ENCODE data around the gene ANKS1B. TPM values are rescaled to one million over a fixed set of nuclear protein-coding genes. Genes with fewer than 3 reads are reported as not detected.

ANKS1B gene
- total RNA-seq, 1 experiment from 2014 or later, result 18.8 TPM

DNA sequence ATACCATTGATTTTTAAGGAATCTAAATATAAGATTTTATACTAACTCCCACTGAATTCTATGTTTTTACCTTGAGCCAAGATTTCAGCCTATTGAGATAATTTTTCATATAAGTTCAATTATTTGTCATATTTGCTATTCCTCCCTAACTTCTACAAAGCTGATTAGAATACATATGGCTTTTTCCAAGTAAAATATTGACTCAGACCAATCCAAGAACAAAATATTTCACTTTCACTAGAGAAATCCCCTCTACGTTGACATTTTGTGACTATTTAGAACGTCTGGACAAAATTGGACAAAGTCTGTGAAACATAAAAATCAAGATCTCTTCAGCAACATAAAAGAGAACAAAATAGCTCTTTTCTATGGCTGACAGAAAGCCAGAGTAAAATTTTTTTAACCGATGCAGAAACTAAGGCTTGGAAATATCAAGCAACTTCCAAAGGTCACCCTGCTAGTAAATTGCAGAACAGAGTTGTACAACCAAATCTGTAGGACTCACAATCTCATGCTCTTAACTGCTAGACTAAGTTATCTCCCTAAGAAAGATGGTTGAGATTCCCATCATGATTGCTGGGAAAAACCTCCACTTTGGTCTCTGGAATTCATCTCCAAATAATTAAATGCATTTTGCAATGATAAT is 219.1 kb downstream of the ANKS1B start:
- no TSS peak for BruUV-seq (replicated peaks)
- intact Hi-C loops (cut with micrococcal nuclease), result no loop called here
- no peak for DNase-seq (ENCODE audit: unreplicated experiment)
- Mint-ChIP-seq H3K4me3 (ENCODE audit: unreplicated experiment) (no peak overlapping the region), H3K9me3 (ENCODE audit: unreplicated experiment) (no peaks in the 10 kb centered on the region), H3K4me1 (ENCODE audit: insufficient read depth, unreplicated experiment) (peaks cover 5% of the 10 kb centered on the region), H3K36me3 (ENCODE audit: insufficient read depth, unreplicated experiment) (no peaks in the 10 kb centered on the region), H3K27me3 (ENCODE audit: insufficient read depth, unreplicated experiment) (no peaks in the 10 kb centered on the region), H3K27ac (ENCODE audit: low read depth, unreplicated experiment) (no peak overlapping the region)
- ChIA-PET POLR2A (no interaction called here), CTCF (interaction anchor here (0.6 to 4.5 kb wide), 3 partner anchors 16 to 722 kb away, joined by 3 to 29 read pairs (median 3); no protein-coding TSS in a partner anchor)
- TF ChIP-seq, protein P1, sequence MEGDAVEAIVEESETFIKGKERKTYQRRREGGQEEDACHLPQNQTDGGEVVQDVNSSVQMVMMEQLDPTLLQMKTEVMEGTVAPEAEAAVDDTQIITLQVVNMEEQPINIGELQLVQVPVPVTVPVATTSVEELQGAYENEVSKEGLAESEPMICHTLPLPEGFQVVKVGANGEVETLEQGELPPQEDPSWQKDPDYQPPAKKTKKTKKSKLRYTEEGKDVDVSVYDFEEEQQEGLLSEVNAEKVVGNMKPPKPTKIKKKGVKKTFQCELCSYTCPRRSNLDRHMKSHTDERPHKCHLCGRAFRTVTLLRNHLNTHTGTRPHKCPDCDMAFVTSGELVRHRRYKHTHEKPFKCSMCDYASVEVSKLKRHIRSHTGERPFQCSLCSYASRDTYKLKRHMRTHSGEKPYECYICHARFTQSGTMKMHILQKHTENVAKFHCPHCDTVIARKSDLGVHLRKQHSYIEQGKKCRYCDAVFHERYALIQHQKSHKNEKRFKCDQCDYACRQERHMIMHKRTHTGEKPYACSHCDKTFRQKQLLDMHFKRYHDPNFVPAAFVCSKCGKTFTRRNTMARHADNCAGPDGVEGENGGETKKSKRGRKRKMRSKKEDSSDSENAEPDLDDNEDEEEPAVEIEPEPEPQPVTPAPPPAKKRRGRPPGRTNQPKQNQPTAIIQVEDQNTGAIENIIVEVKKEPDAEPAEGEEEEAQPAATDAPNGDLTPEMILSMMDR (IDR thresholded peaks at IDR 0.05; ENCODE audit: unreplicated experiment), result no peak

DNA sequence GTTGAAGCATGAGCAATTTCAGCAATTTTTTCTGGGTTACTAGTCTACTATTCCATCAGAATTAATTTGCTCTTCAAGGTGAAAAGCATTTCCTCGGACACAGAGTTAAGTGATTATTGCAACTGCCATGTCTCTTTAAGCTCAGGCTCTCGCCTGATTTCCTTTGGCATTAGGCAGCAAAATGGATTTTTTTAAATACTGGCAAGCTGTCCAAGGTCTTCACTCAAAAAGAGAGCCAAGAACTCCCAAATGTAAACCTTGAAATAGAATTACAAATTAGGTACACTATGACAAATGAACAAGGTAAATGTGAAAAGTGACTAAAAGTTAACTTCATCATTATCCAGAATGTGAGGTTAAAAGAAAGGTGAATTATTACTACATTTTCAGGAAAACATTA is 225.3 kb downstream of the ANKS1B start:
- DNase-seq (ENCODE audit: unreplicated experiment), result no peak
- TF ChIP-seq, protein P1 (IDR thresholded peaks at IDR 0.05; ENCODE audit: unreplicated experiment), result no peak
- H3K4me1 Mint-ChIP-seq (ENCODE audit: insufficient read depth, unreplicated experiment), result peaks cover 5% of the 10 kb centered on the region
- H3K4me3 Mint-ChIP-seq (ENCODE audit: unreplicated experiment), result no peak overlapping the region
- no peaks in the 10 kb centered on the region for H3K9me3 Mint-ChIP-seq (ENCODE audit: unreplicated experiment)
- intact Hi-C loops (cut with micrococcal nuclease), result no loop called here
- H3K27me3 Mint-ChIP-seq (ENCODE audit: insufficient read depth, unreplicated experiment), result no peaks in the 10 kb centered on the region
- no peaks in the 10 kb centered on the region for H3K36me3 Mint-ChIP-seq (ENCODE audit: insufficient read depth, unreplicated experiment)
- POLR2A ChIA-PET, result no interaction called here
- no TSS peak for BruUV-seq (replicated peaks)
- CTCF ChIA-PET, result interaction anchor here (0.7 to 1.5 kb wide), 4 partner anchors 188 to 716 kb away, joined by 3 to 4 read pairs (median 4); no protein-coding TSS in a partner anchor
- H3K27ac Mint-ChIP-seq (ENCODE audit: low read depth, unreplicated experiment), result no peak overlapping the region

DNA sequence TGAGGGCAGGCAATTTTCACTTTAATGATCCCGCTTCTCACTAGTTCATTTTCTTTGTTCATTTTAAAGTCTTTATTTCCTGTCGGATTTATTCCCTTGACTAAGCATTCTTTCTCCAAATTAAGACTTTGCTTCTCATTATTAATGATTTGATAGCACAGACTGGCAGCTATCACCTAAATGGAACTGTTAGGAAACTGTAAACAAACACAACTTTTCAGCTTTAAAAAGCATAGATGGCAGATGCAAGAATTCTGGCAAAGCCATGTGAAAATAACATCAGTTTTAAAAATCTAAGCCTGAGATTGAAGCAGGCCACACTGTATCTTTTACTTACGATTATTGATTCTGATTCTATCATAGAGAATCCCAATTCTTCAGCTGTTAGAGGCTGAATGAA is 225.7 kb downstream of the ANKS1B start:
- H3K27me3 Mint-ChIP-seq (ENCODE audit: insufficient read depth, unreplicated experiment), result no peaks in the 10 kb centered on the region
- no peak for DNase-seq (ENCODE audit: unreplicated experiment)
- peaks cover 5% of the 10 kb centered on the region for H3K4me1 Mint-ChIP-seq (ENCODE audit: insufficient read depth, unreplicated experiment)
- intact Hi-C loops (cut with micrococcal nuclease), result no loop called here
- H3K9me3 Mint-ChIP-seq (ENCODE audit: unreplicated experiment), result no peaks in the 10 kb centered on the region
- H3K4me3 Mint-ChIP-seq (ENCODE audit: unreplicated experiment), result no peak overlapping the region
- ChIA-PET POLR2A (no interaction called here), CTCF (interaction anchor here (0.7 to 1.5 kb wide), 4 partner anchors 187 to 715 kb away, joined by 3 to 4 read pairs (median 4); no protein-coding TSS in a partner anchor)
- BruUV-seq (replicated peaks), result no TSS peak
- no peak overlapping the region for H3K27ac Mint-ChIP-seq (ENCODE audit: low read depth, unreplicated experiment)
- TF ChIP-seq, protein P1 (IDR thresholded peaks at IDR 0.05; ENCODE audit: unreplicated experiment), result no peak
- no peaks in the 10 kb centered on the region for H3K36me3 Mint-ChIP-seq (ENCODE audit: insufficient read depth, unreplicated experiment)

DNA sequence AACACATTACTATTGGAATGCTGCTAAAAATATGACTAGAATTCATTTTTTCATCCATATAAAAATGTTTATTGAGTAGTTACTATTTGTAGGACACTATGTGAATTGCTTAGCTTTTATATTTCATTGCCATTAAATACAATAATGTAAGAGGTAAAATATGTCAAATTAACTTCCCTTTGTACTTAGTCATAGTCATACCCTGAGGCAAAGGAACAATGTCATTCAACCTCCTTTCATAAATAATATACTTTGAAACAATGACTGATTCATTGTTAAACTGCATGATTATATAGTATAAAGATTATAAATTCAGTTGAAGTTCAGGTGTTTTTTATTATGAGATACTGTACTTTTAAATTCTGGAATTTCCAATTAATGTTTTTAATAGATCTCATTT is 232.0 kb downstream of the ANKS1B start:
- ChIA-PET CTCF (interaction anchor here (0.6 to 1.3 kb wide), 7 partner anchors 11 to 709 kb away, joined by 3 to 6 read pairs (median 4); no protein-coding TSS in a partner anchor), POLR2A (interaction anchor here (0.6 kb wide), 1 partner anchor 715 kb away, joined by 3 read pairs; no protein-coding TSS in a partner anchor)
- Mint-ChIP-seq H3K4me3 (ENCODE audit: unreplicated experiment) (no peak overlapping the region), H3K36me3 (ENCODE audit: insufficient read depth, unreplicated experiment) (no peaks in the 10 kb centered on the region), H3K27me3 (ENCODE audit: insufficient read depth, unreplicated experiment) (no peaks in the 10 kb centered on the region), H3K4me1 (ENCODE audit: insufficient read depth, unreplicated experiment) (peaks cover 11% of the 10 kb centered on the region), H3K27ac (ENCODE audit: low read depth, unreplicated experiment) (no peak overlapping the region), H3K9me3 (ENCODE audit: unreplicated experiment) (no peaks in the 10 kb centered on the region)
- TF ChIP-seq, protein P1 (IDR thresholded peaks at IDR 0.05; ENCODE audit: unreplicated experiment), result no peak
- BruUV-seq (replicated peaks), result no TSS peak
- intact Hi-C loops (cut with micrococcal nuclease), result no loop called here
- DNase-seq (ENCODE audit: unreplicated experiment), result peak; percentile 46

All from MCF 10A (cell line).